Hepatocyte (in vitro differentiated cells): ENCODE measurements around the gene SRPRB. TPM values are rescaled to one million over a fixed set of nuclear protein-coding genes. Genes with fewer than 3 reads are reported as not detected.
"Not testable (repeated sequence)": the region's sequence is repeated elsewhere in the genome, so short reads cannot be mapped to it uniquely, and the experiment has no call there.

Experiments used
- DNase-seq: peaks from one replicate; pipeline ENCODE4 v3.0.0-alpha.2; 2016; ENCODE audit warnings: low spot score
- H2AFZ ChIP-seq: fragments of 200-600 bp; sonication (generic); 2 replicates; pipeline ENCODE4 v1.6.0; 2016; ENCODE audit warnings: antibody characterized with exemption, mild to moderate bottlenecking
- H3K27ac ChIP-seq: fragments of 200-600 bp; sonication (generic); 2 replicates; pipeline ENCODE4 v1.5.1; 2016; ENCODE audit warnings: mild to moderate bottlenecking
- H3K27me3 ChIP-seq: fragments of 200-600 bp; sonication (generic); 2 replicates; pipeline ENCODE4 v1.6.1; 2016
- H3K36me3 ChIP-seq: fragments of 200-600 bp; sonication (generic); replicated peaks from 2 replicates; pipeline ENCODE4 v1.5.1; 2016; ENCODE audit warnings: low read depth; ENCODE audit not compliant: insufficient read depth
- H3K4me1 ChIP-seq: fragments of 200-600 bp; sonication (generic); 2 replicates; pipeline ENCODE4 v1.5.1; 2016; ENCODE audit warnings: mild to moderate bottlenecking, moderate library complexity; ENCODE audit not compliant: insufficient read depth
- H3K4me2 ChIP-seq: fragments of 200-600 bp; sonication (generic); 2 replicates; pipeline ENCODE4 v1.6.0; 2016
- H3K4me3 ChIP-seq: fragments of 200-600 bp; sonication (generic); 2 replicates; pipeline ENCODE4 v1.5.1; 2016; ENCODE audit warnings: mild to moderate bottlenecking
- H3K79me2 ChIP-seq: fragments of 200-600 bp; sonication (generic); 2 replicates; pipeline ENCODE4 v1.6.0; 2017; ENCODE audit warnings: mild to moderate bottlenecking
- H3K9me2 ChIP-seq: fragments of 200-600 bp; sonication (generic); replicated peaks from 2 replicates; pipeline ENCODE4 v1.6.0; 2017; ENCODE audit warnings: mild to moderate bottlenecking; ENCODE audit not compliant: insufficient read depth
- H3K9me3 ChIP-seq: fragments of 200-600 bp; sonication (generic); 2 replicates; pipeline ENCODE4 v1.5.1; 2016; ENCODE audit warnings: low read depth, mild to moderate bottlenecking
- H4K20me1 ChIP-seq: fragments of 200-600 bp; sonication (generic); 2 replicates; pipeline ENCODE4 v1.6.0; 2016; ENCODE audit warnings: mild to moderate bottlenecking; ENCODE audit not compliant: insufficient read depth, poor library complexity, severe bottlenecking
- CTCF ChIP-seq: fragments of 200-600 bp; sonication (generic); IDR thresholded peaks from 2 replicates; pipeline ENCODE4 v1.5.1; 2016; ENCODE audit warnings: antibody characterized with exemption, mild to moderate bottlenecking; ENCODE audit not compliant: poor library complexity
- EZH2 ChIP-seq: fragments of 200-600 bp; sonication (generic); IDR thresholded peaks from 2 replicates; pipeline ENCODE4 v1.6.1; 2016; ENCODE audit warnings: antibody characterized with exemption, mild to moderate bottlenecking, borderline replicate concordance
- EZH2phosphoT487 ChIP-seq: fragments of 200-600 bp; sonication (generic); IDR thresholded peaks from one replicate; pipeline ENCODE4 v1.6.1; 2018; ENCODE audit warnings: antibody characterized with exemption, mild to moderate bottlenecking, low read depth, moderate library complexity; ENCODE audit not compliant: unreplicated experiment, severe bottlenecking
- WGBS: methylation state at CpG from one replicate; pipeline ENCODE4 v1.1.6; 2016; ENCODE audit warnings: low lambda C conversion rate; ENCODE audit errors: missing lambda C conversion rate; 5-methylcytosine and 5-hydroxymethylcytosine counted together
- polyA plus RNA-seq: library from polyadenylated mRNA; unstranded; fragments of >200 nt; fragmentation: Nextera tagmentation; extraction: Ambion mirVana; gene quantifications from 2 replicates; pipeline ENCODE4 v1.2.1, GENCODE V29; 2016
- total RNA-seq: library from RNA; depleted of rRNA; stranded (reverse); fragments of >200 nt; gene quantifications from 2 replicates; pipeline ENCODE4 v1.2.3, GENCODE V29; 2014

SRPRB gene
- total and polyA plus RNA-seq, 2 experiments from 2014 or later = 94.4 to 129 TPM

- no peak overlapping the region for H2AFZ ChIP-seq
- no peaks in the 10 kb centered on the region for H3K4me1 ChIP-seq
- H3K27me3 ChIP-seq = no peaks in the 10 kb centered on the region
- H3K4me3 ChIP-seq = no peak overlapping the region
- no peaks in the 10 kb centered on the region for H3K9me3 ChIP-seq
- DNase-seq = no peak
- no peaks in the 10 kb centered on the region for H3K79me2 ChIP-seq
- H4K20me1 ChIP-seq = no peaks in the 10 kb centered on the region
- no peak for TF ChIP-seq CTCF
- TF ChIP-seq EZH2 = no peak
- no peak for TF ChIP-seq EZH2phosphoT487
- no peaks in the 10 kb centered on the region for H3K9me2 ChIP-seq
- H3K36me3 ChIP-seq = no peaks in the 10 kb centered on the region
- H3K4me2 ChIP-seq = no peak overlapping the region
- no peak overlapping the region for H3K27ac ChIP-seq
- 72% methylated on average over 8 of the region's 8 CpGs for whole genome bisulfite sequencing
Measured at GRCh38 chr3:133777807-133778568, 27.6 kb upstream of the SRPRB start.

- no peak overlapping the region for H3K27ac ChIP-seq
- no peak overlapping the region for H3K4me2 ChIP-seq
- no peaks in the 10 kb centered on the region for H3K36me3 ChIP-seq
- no peaks in the 10 kb centered on the region for H3K27me3 ChIP-seq
- H2AFZ ChIP-seq = no peak overlapping the region
- DNase-seq = no peak
- no peak overlapping the region for H3K4me3 ChIP-seq
- no peaks in the 10 kb centered on the region for H4K20me1 ChIP-seq
- WGBS = 63% methylated on average over 4 of the region's 4 CpGs
- H3K79me2 ChIP-seq = no peaks in the 10 kb centered on the region
- H3K9me2 ChIP-seq = no peaks in the 10 kb centered on the region
- TF ChIP-seq EZH2phosphoT487 (no peak), EZH2 (no peak)
- no peaks in the 10 kb centered on the region for H3K9me3 ChIP-seq
- H3K4me1 ChIP-seq = no peaks in the 10 kb centered on the region
Measured at GRCh38 chr3:133779626-133780203, 25.9 kb upstream of the SRPRB start.

GRCh38 chr3:133780756-133781155, 24.9 kb upstream of the SRPRB start:
- not testable (repeated sequence) for DNase-seq, H3K4me2 ChIP-seq, H2AFZ ChIP-seq, H3K79me2 ChIP-seq, H4K20me1 ChIP-seq, H3K27ac ChIP-seq, H3K4me1 ChIP-seq, H3K27me3 ChIP-seq, H3K9me3 ChIP-seq, H3K4me3 ChIP-seq, H3K9me2 ChIP-seq, H3K36me3 ChIP-seq
- 86% methylated on average over 6 of the region's 6 CpGs for WGBS

DNA sequence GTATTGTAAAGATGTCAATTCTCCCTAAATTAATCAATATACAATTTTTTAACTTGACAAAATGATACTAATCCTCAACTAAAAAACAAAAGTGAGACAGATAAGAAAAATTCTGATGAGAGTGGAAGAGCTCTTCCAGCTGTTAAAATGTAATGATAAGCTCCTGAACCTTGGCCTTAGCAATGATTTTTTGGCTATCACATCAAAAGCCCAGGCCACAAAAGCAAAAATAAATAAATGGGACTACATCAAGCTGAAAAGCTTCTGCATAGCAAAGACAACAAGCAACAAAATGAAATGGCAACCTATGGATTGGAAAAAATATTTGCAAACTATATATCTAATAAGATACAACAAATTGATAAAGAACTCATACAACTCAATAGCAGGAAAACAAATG, 24.0 kb upstream of the SRPRB start:
- no peaks in the 10 kb centered on the region for H3K79me2 ChIP-seq
- DNase-seq = no peak
- H4K20me1 ChIP-seq = no peaks in the 10 kb centered on the region
- no peak overlapping the region for H3K27ac ChIP-seq
- no peaks in the 10 kb centered on the region for H3K27me3 ChIP-seq
- no peaks in the 10 kb centered on the region for H3K4me1 ChIP-seq
- no peaks in the 10 kb centered on the region for H3K9me3 ChIP-seq
- TF ChIP-seq EZH2 = no peak
- TF ChIP-seq EZH2phosphoT487 = no peak
- TF ChIP-seq CTCF = no peak
- no peaks in the 10 kb centered on the region for H3K9me2 ChIP-seq
- H3K4me3 ChIP-seq = no peak overlapping the region
- H3K4me2 ChIP-seq = no peak overlapping the region
- H3K36me3 ChIP-seq = no peaks in the 10 kb centered on the region
- H2AFZ ChIP-seq = no peak overlapping the region
